HG03045 (cell line): ENCODE measurements around the gene FAM200B.

Experiments
- ATAC-seq: cut with Tn5 transposase; IDR thresholded peaks from one replicate; pipeline ENCODE4 v1.9.1; 2021; ENCODE audit warnings: mild to moderate bottlenecking, moderate library complexity; ENCODE audit not compliant: unreplicated experiment

FAM200B gene

GRCh38 chr4:15667006-15667405, 14.6 kb upstream of the FAM200B start:
- ATAC-seq, result no peak

- no peak for ATAC-seq
Measured at GRCh38 chr4:15668566-15669435, 12.8 kb upstream of the FAM200B start.

- ATAC-seq, result no peak
Measured at GRCh38 chr4:15670576-15670975, 11.1 kb upstream of the FAM200B start.

- no peak for ATAC-seq
Measured at GRCh38 chr4:15672101-15672500, 9.5 kb upstream of the FAM200B start.

- ATAC-seq, result no peak
Measured at GRCh38 chr4:15673337-15673736, 8.3 kb upstream of the FAM200B start.

- no peak for ATAC-seq
Measured at GRCh38 chr4:15674046-15674445, 7.6 kb upstream of the FAM200B start.

GRCh38 chr4:15674926-15675325, 6.7 kb upstream of the FAM200B start:
- no peak for ATAC-seq

- no peak for ATAC-seq
Measured at GRCh38 chr4:15675356-15675755, 6.3 kb upstream of the FAM200B start.

GRCh38 chr4:15676039-15676438, 5.6 kb upstream of the FAM200B start:
- no peak for ATAC-seq

GRCh38 chr4:15676899-15677298, 4.7 kb upstream of the FAM200B start:
- ATAC-seq, result no peak

- no peak for ATAC-seq
Measured at GRCh38 chr4:15677507-15677988, 4.1 kb upstream of the FAM200B start.

- ATAC-seq, result no peak
Measured at GRCh38 chr4:15681067-15681371, 608 bp upstream of the FAM200B start.

- no peak for ATAC-seq
Measured at GRCh38 chr4:15682242-15683142, 865 bp downstream of the FAM200B start.

- ATAC-seq, result no peak
Measured at GRCh38 chr4:15683143-15683495, 1.5 kb downstream of the FAM200B start.

- ATAC-seq, result no peak
Measured at GRCh38 chr4:15684498-15684897, 2.9 kb downstream of the FAM200B start.

- no peak for ATAC-seq
Measured at GRCh38 chr4:15688051-15688450, 6.4 kb downstream of the FAM200B start.

GRCh38 chr4:15689540-15689939, 7.9 kb downstream of the FAM200B start:
- no peak for ATAC-seq

GRCh38 chr4:15690020-15690809, 8.6 kb downstream of the FAM200B start:
- ATAC-seq, result no peak

GRCh38 chr4:15691346-15692135, 9.9 kb downstream of the FAM200B start:
- ATAC-seq, result no peak

GRCh38 chr4:15692602-15693001, 11.0 kb downstream of the FAM200B start:
- ATAC-seq, result no peak
